ENCODE data around the gene CPNE7. TPM values are rescaled to one million over a fixed set of nuclear protein-coding genes. Genes with fewer than 3 reads are reported as not detected.

Gene CPNE7
- total and polyA plus RNA-seq, 2 experiments from 2014 or later, result 1.6 to 2.2 TPM

- TF ChIP-seq CTCF (IDR thresholded peaks at IDR 0.05; ENCODE audit: low read depth, low read length), result no peak
- peaks cover 39% of the 10 kb centered on the region for H3K36me3 ChIP-seq
These were observed 28.8 kb upstream of the CPNE7 start for GRCh38 chr16:89546781-89547180.

GRCh38 chr16:89547291-89547690 lies 28.3 kb upstream of the CPNE7 start:
- Histone ChIP-seq H3K4me1 (ENCODE audit: low read depth) (no peaks in the 10 kb centered on the region), H3K36me3 (peaks cover 39% of the 10 kb centered on the region), H3K27me3 (no peaks in the 10 kb centered on the region), H3K4me3 (no peak overlapping the region), H3K27ac (no peak overlapping the region), H3K9me3 (ENCODE audit: low read depth) (no peaks in the 10 kb centered on the region)
- no peak for DNase-seq (ENCODE audit: low read depth in 1 of 2, low spot score in 1 of 2)
- TF ChIP-seq CTCF (IDR thresholded peaks at IDR 0.05; ENCODE audit: low read depth, low read length), result no peak

More at GRCh38 chr16:89546781-89547180, 28.8 kb upstream of the CPNE7 start:
- H3K4me3 ChIP-seq, result no peak overlapping the region
- H3K4me1 ChIP-seq (ENCODE audit: low read depth), result no peaks in the 10 kb centered on the region
- H3K9me3 ChIP-seq (ENCODE audit: low read depth), result no peaks in the 10 kb centered on the region
- no peak for DNase-seq (ENCODE audit: low read depth in 1 of 2, low spot score in 1 of 2)
- no peak overlapping the region for H3K27ac ChIP-seq
- no peaks in the 10 kb centered on the region for H3K27me3 ChIP-seq

- H3K9me3 ChIP-seq (ENCODE audit: low read depth), result no peaks in the 10 kb centered on the region
- H3K4me1 ChIP-seq (ENCODE audit: low read depth), result no peaks in the 10 kb centered on the region
- no peak overlapping the region for H3K27ac ChIP-seq
- no peaks in the 10 kb centered on the region for H3K27me3 ChIP-seq
- TF ChIP-seq CTCF (IDR thresholded peaks at IDR 0.05; ENCODE audit: low read depth, low read length), result no peak
- H3K4me3 ChIP-seq, result no peak overlapping the region
- no peak for DNase-seq (ENCODE audit: low read depth in 1 of 2, low spot score in 1 of 2)
- H3K36me3 ChIP-seq, result peaks cover 41% of the 10 kb centered on the region
These were observed 27.7 kb upstream of the CPNE7 start for GRCh38 chr16:89547860-89548259.

- Histone ChIP-seq H3K27ac (no peak overlapping the region), H3K27me3 (no peaks in the 10 kb centered on the region), H3K4me3 (no peak overlapping the region), H3K36me3 (peaks cover 45% of the 10 kb centered on the region), H3K9me3 (ENCODE audit: low read depth) (no peaks in the 10 kb centered on the region), H3K4me1 (ENCODE audit: low read depth) (no peaks in the 10 kb centered on the region)
- DNase-seq (ENCODE audit: low read depth in 1 of 2, low spot score in 1 of 2), result no peak
- no peak for TF ChIP-seq CTCF (IDR thresholded peaks at IDR 0.05; ENCODE audit: low read depth, low read length)
These were observed 27.1 kb upstream of the CPNE7 start for GRCh38 chr16:89548344-89549006.

- H3K36me3 ChIP-seq, result peaks cover 47% of the 10 kb centered on the region
- no peaks in the 10 kb centered on the region for H3K4me1 ChIP-seq (ENCODE audit: low read depth)
- no peak for DNase-seq (ENCODE audit: low read depth in 1 of 2, low spot score in 1 of 2)
- H3K27ac ChIP-seq, result no peak overlapping the region
- H3K4me3 ChIP-seq, result no peak overlapping the region
- no peaks in the 10 kb centered on the region for H3K9me3 ChIP-seq (ENCODE audit: low read depth)
- no peak for TF ChIP-seq CTCF (IDR thresholded peaks at IDR 0.05; ENCODE audit: low read depth, low read length)
- H3K27me3 ChIP-seq, result no peaks in the 10 kb centered on the region
These were observed 26.4 kb upstream of the CPNE7 start for GRCh38 chr16:89549007-89549700.

All from cardiac muscle cell (in vitro differentiated cells and primary cell).